K562 (cell line): Measurements from ENCODE around the gene PLEKHH3. TPM values are rescaled to one million over a fixed set of nuclear protein-coding genes. Genes with fewer than 3 reads are reported as not detected.

ENCODE experiments used
- ATAC-seq: fragments of 200-7000 bp; cut with Tn5 transposase; 3 replicates; pipeline ENCODE4 v1.9.1; 2020; ENCODE audit warnings: moderate library complexity
- BruUV-seq: library from RNA; stranded (reverse); fragments of 400-500 nt; replicated peaks from 2 replicates; lab custom pipeline; 2021; lab: Mats Ljungman, UMichigan
- CTCF ChIA-PET: fragments of 300-600 bp; formaldehyde crosslinking; extraction: SDS; loops from one replicate; lab custom pipeline; 2021; ENCODE audit warnings: low intra/inter-chr PET ratio; lab: Yijun Ruan, JAX
- POLR2A ChIA-PET: fragments of 300-600, 350-650 bp; sonication (Branson Sonifier 250); formaldehyde crosslinking; extraction: SDS; loops from one replicate; lab custom pipeline; 2021; ENCODE audit warnings: antibody characterized with exemption, inconsistent platforms; lab: Yijun Ruan, JAX
- DNase-seq, 4 experiments: peaks; one replicate each; pipeline versions ENCODE4 v3.0.0 to v3.0.0-alpha.2; 2011 to 2018; ENCODE audit warnings: low spot score in 3 of 4, mixed read lengths in 3 of 4; ENCODE audit errors: extremely low read depth in 1 of 4
- FAIRE-seq: peaks from 2 replicates; lab custom pipeline; 2011; peaks lifted over from hg19 to GRCh38; lab: Jason Lieb, UNC
- H2AFZ ChIP-seq: 2 replicates; pipeline ENCODE4 v1.6.0; 2011; ENCODE audit warnings: low read depth, low read length, control low read depth, inconsistent platforms
- H3K27ac ChIP-seq: fragments of 200-600 bp; 3 replicates; pipeline ENCODE4 v1.8.0; 2011; ENCODE audit warnings: low read depth, mild to moderate bottlenecking, control low read depth, inconsistent platforms, low read length, moderate library complexity, mixed read lengths; ENCODE audit errors: extremely low read depth
- H3K27me3 ChIP-seq, 2 experiments: fragments of 300-600 bp in 1 of 2; 2 replicates in 1 of 2; 3 replicates in 1 of 2; pipeline versions ENCODE4 v1.6.0 to v1.8.0; 2011; ENCODE audit warnings: inconsistent platforms in 2 of 2, low read length in 2 of 2, mild to moderate bottlenecking in 1 of 2, mixed read lengths in 1 of 2, moderate library complexity in 1 of 2; ENCODE audit not compliant: control insufficient read depth in 2 of 2, insufficient read depth in 2 of 2
- H3K36me3 ChIP-seq: fragments of 300-600 bp; 3 replicates; pipeline ENCODE4 v1.8.0; 2011; ENCODE audit warnings: mild to moderate bottlenecking, low read length, inconsistent platforms; ENCODE audit not compliant: control insufficient read depth, insufficient read depth
- H3K4me1 ChIP-seq, 2 experiments: fragments of 200-600 bp in 1 of 2; replicated peaks in 1 of 2; 2 replicates in 1 of 2; 3 replicates in 1 of 2; pipeline versions ENCODE4 v1.5.1 to v1.8.0; 2011; ENCODE audit warnings: inconsistent platforms in 2 of 2, low read length in 2 of 2, mild to moderate bottlenecking in 1 of 2, mixed read lengths in 1 of 2, moderate library complexity in 1 of 2; ENCODE audit not compliant: control insufficient read depth in 2 of 2, insufficient read depth in 2 of 2
- H3K4me2 ChIP-seq: 2 replicates; pipeline ENCODE4 v1.6.1; 2011; ENCODE audit warnings: low read length, control low read depth, inconsistent platforms, mixed read lengths; ENCODE audit not compliant: insufficient read depth
- H3K4me3 ChIP-seq: fragments of 200-600 bp; sonication (generic), shearing (Covaris generic); 2 replicates; pipeline ENCODE4 v1.5.1; 2016; ENCODE audit warnings: control low read depth, inconsistent platforms
- H3K79me2 ChIP-seq: fragments of 200-600 bp; 3 replicates; pipeline ENCODE4 v1.8.0; 2011; ENCODE audit warnings: low read length, inconsistent platforms; ENCODE audit not compliant: control insufficient read depth, insufficient read depth
- H3K9ac ChIP-seq, 2 experiments: 2 replicates each; pipeline versions ENCODE4 v1.6.0 to v1.6.1; 2011; ENCODE audit warnings: low read depth in 2 of 2, low read length in 2 of 2, control low read depth in 1 of 2, inconsistent platforms in 1 of 2, mild to moderate bottlenecking in 1 of 2, mixed read lengths in 1 of 2; ENCODE audit not compliant: insufficient read depth in 1 of 2
- H3K9me1 ChIP-seq: one replicate; pipeline ENCODE4 v1.6.0; 2011; ENCODE audit warnings: inconsistent platforms, mild to moderate bottlenecking, low read length, moderate library complexity; ENCODE audit not compliant: control insufficient read depth, insufficient read depth
- H3K9me3 ChIP-seq: replicated peaks from 2 replicates; pipeline ENCODE4 v1.5.1; 2011; ENCODE audit warnings: low read depth, low read length, inconsistent platforms; ENCODE audit not compliant: control insufficient read depth, insufficient read depth
- H4K20me1 ChIP-seq: replicated peaks from 2 replicates; pipeline ENCODE4 v1.6.1; 2011; ENCODE audit warnings: low read length, inconsistent platforms, mixed read lengths; ENCODE audit not compliant: control insufficient read depth, insufficient read depth
- ADNP ChIP-seq: fragments of 200-800 bp; sonication (Bioruptor generic); IDR thresholded peaks from 2 replicates; pipeline ENCODE4 v1.6.1; 2016; ENCODE audit warnings: missing genetic modification characterization, missing compliant biosample characterization
- BCOR ChIP-seq: fragments of 450-650 bp; IDR thresholded peaks from 2 replicates; pipeline ENCODE4 v1.6.1; 2016
- CHCHD3 ChIP-seq: fragments of 250-450 bp; sonication (Bioruptor Pico); IDR thresholded peaks from 2 replicates; pipeline ENCODE4 v2.1.2; 2022; ENCODE audit warnings: mild to moderate bottlenecking
- HDAC2 ChIP-seq: fragments of 450-650 bp; IDR thresholded peaks from 2 replicates; pipeline ENCODE4 v1.6.1; 2016; ENCODE audit warnings: mild to moderate bottlenecking
- MCM3 ChIP-seq: fragments of 450-650 bp; IDR thresholded peaks from 2 replicates; pipeline ENCODE4 v1.6.1; 2016
- NFRKB ChIP-seq: fragments of 450-650 bp; IDR thresholded peaks from 2 replicates; pipeline ENCODE4 v1.6.1; 2016; ENCODE audit warnings: low read depth
- NRF1 ChIP-seq, 2 experiments: fragments of 450-650 bp; IDR thresholded peaks in 1 of 2; conservative IDR thresholded peaks in 1 of 2; 2 replicates each; pipeline ENCODE4 v1.6.1; 2014; ENCODE audit warnings: mild to moderate bottlenecking in 2 of 2
- PCBP1 ChIP-seq: fragments of 200-400 bp; formaldehyde crosslinking; IDR thresholded peaks from 2 replicates; pipeline ENCODE4 v1.6.1; 2018; ENCODE audit warnings: mild to moderate bottlenecking, low read depth, low read length; ENCODE audit not compliant: poor library complexity, severe bottlenecking
- PCBP2 ChIP-seq: fragments of 200-400 bp; formaldehyde crosslinking; IDR thresholded peaks from 2 replicates; pipeline ENCODE4 v1.6.1; 2018; ENCODE audit warnings: low read length, low read depth, mild to moderate bottlenecking, moderate library complexity; ENCODE audit not compliant: poor library complexity, severe bottlenecking
- PHF20 ChIP-seq: fragments of 450-650 bp; IDR thresholded peaks from 2 replicates; pipeline ENCODE4 v1.6.1; 2018; ENCODE audit not compliant: partially characterized antibody
- POLR2G ChIP-seq: fragments of 200-400 bp; formaldehyde crosslinking; IDR thresholded peaks from 2 replicates; pipeline ENCODE4 v1.6.1; 2017; ENCODE audit warnings: low read depth, mild to moderate bottlenecking, antibody characterized with exemption, low read length, moderate library complexity
- PTBP1 ChIP-seq: fragments of 200-400 bp; formaldehyde crosslinking; IDR thresholded peaks from 2 replicates; pipeline ENCODE4 v1.6.1; 2017; ENCODE audit warnings: low read depth, low read length
- SMAD4 ChIP-seq: fragments of 250-450 bp; sonication (Bioruptor Pico); conservative IDR thresholded peaks from 2 replicates; pipeline ENCODE4 v1.8.0; 2021; ENCODE audit warnings: inconsistent platforms, mild to moderate bottlenecking, moderate library complexity
- TAF7 ChIP-seq: fragments of 450-650 bp; IDR thresholded peaks from 2 replicates; pipeline ENCODE4 v1.6.1; 2016; ENCODE audit warnings: missing genetic modification characterization, missing compliant biosample characterization
- TOE1 ChIP-seq, 2 experiments: fragments of 450-650 bp in 1 of 2; sonication (generic) in 1 of 2; formaldehyde crosslinking in 1 of 2; IDR thresholded peaks; 2 replicates each; pipeline versions ENCODE4 v1.7.1 to v1.8.0; 2016 to 2022; ENCODE audit warnings: borderline replicate concordance in 2 of 2, mild to moderate bottlenecking in 2 of 2, antibody characterized with exemption in 1 of 2, inconsistent platforms in 1 of 2, low read depth in 1 of 2, missing genetic modification reagents in 1 of 2, moderate library complexity in 1 of 2
- ZBTB17 ChIP-seq: fragments of 450-650 bp; formaldehyde crosslinking; IDR thresholded peaks from 2 replicates; pipeline ENCODE4 v1.4.0; 2020; ENCODE audit warnings: mild to moderate bottlenecking
- ZNF282 ChIP-seq: sonication (generic); formaldehyde crosslinking; IDR thresholded peaks from 2 replicates; pipeline ENCODE4 v1.8.1; 2023; ENCODE audit warnings: missing genetic modification reagents
- ZNF316 ChIP-seq: fragments of 450-650 bp; IDR thresholded peaks from 2 replicates; pipeline ENCODE4 v1.6.1; 2016
- ZNF79 ChIP-seq: fragments of 250-450 bp; sonication (Bioruptor Pico); IDR thresholded peaks from 2 replicates; pipeline ENCODE4 v1.4.0; 2020; ENCODE audit warnings: low read depth, mild to moderate bottlenecking, moderate library complexity
- WGBS: fragments of 100-300 bp; shearing (Covaris generic); methylation state at CpG from one replicate; pipeline ENCODE4 v1.1.6; 2016; ENCODE audit warnings: low coverage, mixed read lengths; ENCODE audit not compliant: insufficient coverage; ENCODE audit errors: missing lambda C conversion rate; 5-methylcytosine and 5-hydroxymethylcytosine counted together
- in situ Hi-C: fragments of 300-500 bp; cut with MboI; formaldehyde crosslinking; loops from 4 replicates; pipeline ENCODE4 v1.15.0; 2018; ENCODE audit warnings: inconsistent platforms, mixed read lengths
- intact Hi-C: fragments of 100-400 bp; cut with micrococcal nuclease; formaldehyde crosslinking; loops from 2 replicates; pipeline ENCODE4 v1.14.2; 2022
- polyA plus RNA-seq, 8 experiments: library from polyadenylated mRNA; depleted of rRNA in 4 of 8; stranded (reverse) in 5 of 8; unstranded in 3 of 8; fragments of >200 nt; fragmentation: Nextera tagmentation in 2 of 8; fragmentation: Illumina TruSeq in 1 of 8; extraction: Ambion mirVana in 2 of 8; extraction: Trizol in 1 of 8; gene quantifications; 2 replicates each; pipeline versions ENCODE4 v1.2.1 to v1.2.3, GENCODE V29; 2011 to 2014; ENCODE audit warnings: inconsistent platforms in 1 of 8, missing spikeins in 1 of 8
- total RNA-seq, 7 experiments: library from RNA; depleted of rRNA in 6 of 7; stranded (reverse); fragments of >200 nt in 6 of 7; fragmentation: Illumina TruSeq in 2 of 7; extraction: Trizol in 2 of 7; gene quantifications; 2 replicates each; pipeline versions ENCODE4 v1.2.1 to v1.2.3, GENCODE V29; 2011 to 2021; ENCODE audit warnings: low replicate concordance in 1 of 7
- TF ChIP-seq, protein P1 (sequence below): IDR thresholded peaks from 2 replicates; pipeline ENCODE4 v1.6.1; 2016; ENCODE audit warnings: missing genetic modification characterization, missing compliant biosample characterization
- TF ChIP-seq, protein P2 (sequence below), 2 experiments: fragments of 450-650 bp; conservative IDR thresholded peaks; 2 replicates each; pipeline ENCODE4 v1.6.1; 2017; ENCODE audit warnings: mild to moderate bottlenecking in 2 of 2, moderate library complexity in 2 of 2

The PLEKHH3 gene
- total and polyA plus RNA-seq, 9 of the 15 experiments (the other 6 are each of a cell fraction or from before 2014, with no cell fraction given): 0.58 to 34.5 (median 5.0) TPM

DNA sequence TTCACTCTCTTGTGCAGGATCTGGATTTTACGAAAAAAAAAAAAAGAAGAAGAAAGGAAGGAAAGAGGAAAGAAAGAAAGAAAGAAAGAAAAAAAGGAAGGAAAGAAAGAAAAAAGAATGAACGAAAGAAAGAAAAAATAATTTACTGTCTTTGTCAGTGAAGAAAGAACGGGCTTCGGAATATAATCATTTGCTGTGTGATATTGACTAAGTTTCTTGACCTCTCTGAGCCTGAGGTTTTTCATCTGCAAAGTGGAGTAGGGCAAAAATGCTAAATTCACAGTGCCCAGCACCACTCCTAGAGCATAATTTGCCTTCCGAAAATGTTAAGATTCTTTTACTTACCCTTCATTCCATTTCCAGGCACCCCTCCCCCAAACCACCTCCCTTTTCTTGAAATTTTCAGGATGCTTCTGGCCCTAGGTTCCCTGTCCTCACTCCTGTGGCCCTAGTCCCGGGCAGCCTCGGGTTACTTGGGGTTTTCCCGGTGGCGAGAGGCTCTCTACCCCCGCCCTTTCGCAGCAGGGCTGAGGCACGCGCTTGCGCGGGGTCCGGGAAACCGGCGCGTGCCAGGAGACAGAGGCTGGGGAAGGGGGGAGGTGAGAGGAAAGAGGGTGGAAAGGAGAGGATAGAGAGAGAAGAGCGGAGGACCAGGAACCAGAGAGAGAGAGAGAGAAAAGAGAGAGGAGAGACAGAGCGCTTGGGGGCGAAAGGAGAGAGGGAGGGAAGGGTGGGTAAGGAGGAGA is 5.4 kb upstream of the PLEKHH3 start, which contains the start of gene CNTNAP1:
CNTNAP1 (plus strand) TSS at position 556 of the 746 bp plus-strand sequence. CDS start 299 bp downstream, outside the sequence.
- FAIRE-seq (no peak), ATAC-seq (no peak), DNase-seq (peak in 1 of 4 experiments; percentile 34)
- WGBS: 66% methylated on average over 16 of the region's 22 CpGs
- H3K9ac ChIP-seq: peak within 1 kb of the TSS; percentile 46 to 57; a peak in 3 of 4 replicates
- no peak within 1 kb of the TSS for H3K4me3 ChIP-seq
- H3K9me3 ChIP-seq: no peaks in the 10 kb centered on the region
- no peaks in the 10 kb centered on the region for H3K27me3 ChIP-seq
- peaks cover 22 to 74% of the 10 kb centered on the region in 2 experiments for H3K4me1 ChIP-seq
- H3K36me3 ChIP-seq: no peaks in the 10 kb centered on the region
- in situ Hi-C loops (no loop called here), intact Hi-C loops (no loop called here)
- H2AFZ ChIP-seq: peak within 1 kb of the TSS; percentile 79
- no TSS peak for BruUV-seq
- no peaks in the 10 kb centered on the region for H4K20me1 ChIP-seq
- CTCF ChIA-PET: no interaction called here
- H3K4me2 ChIP-seq: no peak within 1 kb of the TSS
- POLR2A ChIA-PET: interaction anchor here (1.0 kb wide), 1 partner anchor 17 kb away, joined by 5 read pairs; no protein-coding TSS in a partner anchor
- H3K79me2 ChIP-seq: peaks cover 9% of the 10 kb centered on the region; the same call in 2 of the 3 replicates
- no peaks in the 10 kb centered on the region for H3K9me1 ChIP-seq
- no peak within 1 kb of the TSS for H3K27ac ChIP-seq
- no peak for TF ChIP-seq MCM3
- no peak for TF ChIP-seq SMAD4 (CRISPR knock-in tag)
- 0 out of 2 replicates have a peak, but pooled peaks have one; percentile 4 for TF ChIP-seq POLR2G
- TF ChIP-seq CHCHD3 (CRISPR knock-in tag): no peak
- TF ChIP-seq HDAC2: peak; percentile 47; the same call in 1 of the 2 replicates
- no peak for TF ChIP-seq ZNF79 (CRISPR knock-in tag)
- no peak for TF ChIP-seq TOE1 (IDR thresholded peaks at IDR 0.05; ENCODE audit: borderline replicate concordance)
- TF ChIP-seq TOE1 (CRISPR knock-in tag; IDR thresholded peaks at IDR 0.05; ENCODE audit: borderline replicate concordance, low read depth): no peak
- TF ChIP-seq BCOR: peak; percentile 98
- TF ChIP-seq ZNF282: no peak
- 0 out of 2 replicates have a peak, but pooled peaks have one; percentile 13 for TF ChIP-seq NFRKB
- no peak for TF ChIP-seq ZBTB17 (CRISPR knock-in tag)
- TF ChIP-seq ADNP (tag): peak; percentile 88
- TF ChIP-seq, protein P1, sequence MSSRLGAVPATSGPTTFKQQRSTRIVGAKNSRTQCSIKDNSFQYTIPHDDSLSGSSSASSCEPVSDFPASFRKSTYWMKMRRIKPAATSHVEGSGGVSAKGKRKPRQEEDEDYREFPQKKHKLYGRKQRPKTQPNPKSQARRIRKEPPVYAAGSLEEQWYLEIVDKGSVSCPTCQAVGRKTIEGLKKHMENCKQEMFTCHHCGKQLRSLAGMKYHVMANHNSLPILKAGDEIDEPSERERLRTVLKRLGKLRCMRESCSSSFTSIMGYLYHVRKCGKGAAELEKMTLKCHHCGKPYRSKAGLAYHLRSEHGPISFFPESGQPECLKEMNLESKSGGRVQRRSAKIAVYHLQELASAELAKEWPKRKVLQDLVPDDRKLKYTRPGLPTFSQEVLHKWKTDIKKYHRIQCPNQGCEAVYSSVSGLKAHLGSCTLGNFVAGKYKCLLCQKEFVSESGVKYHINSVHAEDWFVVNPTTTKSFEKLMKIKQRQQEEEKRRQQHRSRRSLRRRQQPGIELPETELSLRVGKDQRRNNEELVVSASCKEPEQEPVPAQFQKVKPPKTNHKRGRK (tag): peak; percentile 88
- peak; percentile 57 to 63 for TF ChIP-seq NRF1 (conservative IDR thresholded peaks at IDR 0.05 in 1 of 2, IDR thresholded peaks at IDR 0.05 in 1 of 2)
- 0 out of 2 replicates have a peak, but pooled peaks have one; percentile 43 for TF ChIP-seq PTBP1
- peak; percentile 37 for TF ChIP-seq PHF20
- no peak for TF ChIP-seq PCBP2
- TF ChIP-seq TAF7: no peak
- no peak for TF ChIP-seq ZNF316
- TF ChIP-seq, protein P2, sequence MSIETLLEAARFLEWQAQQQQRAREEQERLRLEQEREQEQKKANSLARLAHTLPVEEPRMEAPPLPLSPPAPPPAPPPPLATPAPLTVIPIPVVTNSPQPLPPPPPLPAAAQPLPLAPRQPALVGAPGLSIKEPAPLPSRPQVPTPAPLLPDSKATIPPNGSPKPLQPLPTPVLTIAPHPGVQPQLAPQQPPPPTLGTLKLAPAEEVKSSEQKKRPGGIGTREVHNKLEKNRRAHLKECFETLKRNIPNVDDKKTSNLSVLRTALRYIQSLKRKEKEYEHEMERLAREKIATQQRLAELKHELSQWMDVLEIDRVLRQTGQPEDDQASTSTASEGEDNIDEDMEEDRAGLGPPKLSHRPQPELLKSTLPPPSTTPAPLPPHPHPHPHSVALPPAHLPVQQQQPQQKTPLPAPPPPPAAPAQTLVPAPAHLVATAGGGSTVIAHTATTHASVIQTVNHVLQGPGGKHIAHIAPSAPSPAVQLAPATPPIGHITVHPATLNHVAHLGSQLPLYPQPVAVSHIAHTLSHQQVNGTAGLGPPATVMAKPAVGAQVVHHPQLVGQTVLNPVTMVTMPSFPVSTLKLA (conservative IDR thresholded peaks at IDR 0.05): no peak
- peak; percentile 50 for TF ChIP-seq PCBP1
